GM23248 (cell line): Measurements from ENCODE around the gene TRIM17.

Experiments
- EZH2 ChIP-seq: fragments of 200-600 bp; sonication (generic); IDR thresholded peaks from 2 replicates; pipeline ENCODE4 v1.6.1; 2018; ENCODE audit warnings: antibody characterized with exemption, mild to moderate bottlenecking; ENCODE audit not compliant: insufficient read depth, poor library complexity, severe bottlenecking
- EZH2phosphoT487 ChIP-seq: fragments of 200-600 bp; sonication (generic); IDR thresholded peaks from 2 replicates; pipeline ENCODE4 v1.6.1; 2018; ENCODE audit warnings: antibody characterized with exemption, moderate library complexity, mild to moderate bottlenecking, low read depth; ENCODE audit not compliant: insufficient read depth

GRCh38 chr1:228430243-228430642, 13.6 kb upstream of the TRIM17 start:
- TF ChIP-seq EZH2 (no peak), EZH2phosphoT487 (no peak)
